ENCODE data around the gene KNTC1.
"Not testable (repeated sequence)": the region's sequence is repeated elsewhere in the genome, so short reads cannot be mapped to it uniquely, and the experiment has no call there.

The KNTC1 gene

DNA sequence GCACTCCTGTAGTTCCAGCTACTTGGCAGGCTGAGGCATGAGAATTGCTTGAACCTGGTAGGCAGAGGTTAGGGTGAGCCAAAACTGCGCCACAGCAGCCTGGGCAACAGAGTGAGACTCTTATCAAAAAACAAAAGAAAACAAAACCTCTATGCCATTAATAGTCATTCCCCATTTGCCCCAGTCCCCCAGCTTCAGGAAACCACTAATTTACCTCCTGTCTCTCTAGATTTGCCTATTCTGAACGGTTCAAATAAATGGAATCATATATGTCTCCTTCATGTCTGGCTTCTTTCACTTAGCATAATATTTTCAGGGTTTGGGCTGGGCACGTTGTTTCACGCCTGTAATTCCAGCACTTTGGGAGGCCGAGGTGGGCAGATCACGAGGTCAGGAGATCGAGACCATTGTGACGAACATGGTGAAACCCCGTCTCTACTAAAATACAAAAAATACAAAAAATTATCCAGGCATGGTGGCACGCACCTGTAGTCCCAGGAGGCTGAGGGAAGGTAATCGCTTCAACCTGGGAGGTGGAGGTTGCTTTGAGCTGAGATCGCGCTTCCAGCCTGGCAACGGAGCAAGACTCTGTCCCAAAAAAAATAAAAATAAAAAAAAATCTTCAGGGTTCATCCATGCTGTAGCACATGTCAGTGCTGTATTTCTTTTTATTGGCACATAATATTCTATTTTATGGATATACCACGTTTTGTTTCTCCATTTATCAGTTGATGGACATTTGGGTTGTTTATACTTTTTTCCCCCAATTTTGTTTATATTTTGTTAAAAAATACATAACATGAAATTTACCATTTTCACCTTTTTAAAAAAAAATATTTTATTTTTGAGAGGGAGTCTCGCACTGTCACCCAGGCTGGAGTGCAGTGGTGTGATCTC, 31.9 kb downstream of the KNTC1 start:
- no peak for DNase-seq (ENCODE audit: low spot score)

- no peak for DNase-seq (ENCODE audit: low spot score)
Observed at GRCh38 chr12:122560138-122560537, 33.1 kb downstream of the KNTC1 start.

GRCh38 chr12:122563361-122563760, 36.3 kb downstream of the KNTC1 start:
- no peak for DNase-seq (ENCODE audit: low spot score)

GRCh38 chr12:122566816-122567215, 39.8 kb downstream of the KNTC1 start:
- DNase-seq (ENCODE audit: low spot score) = not testable (repeated sequence)

DNA sequence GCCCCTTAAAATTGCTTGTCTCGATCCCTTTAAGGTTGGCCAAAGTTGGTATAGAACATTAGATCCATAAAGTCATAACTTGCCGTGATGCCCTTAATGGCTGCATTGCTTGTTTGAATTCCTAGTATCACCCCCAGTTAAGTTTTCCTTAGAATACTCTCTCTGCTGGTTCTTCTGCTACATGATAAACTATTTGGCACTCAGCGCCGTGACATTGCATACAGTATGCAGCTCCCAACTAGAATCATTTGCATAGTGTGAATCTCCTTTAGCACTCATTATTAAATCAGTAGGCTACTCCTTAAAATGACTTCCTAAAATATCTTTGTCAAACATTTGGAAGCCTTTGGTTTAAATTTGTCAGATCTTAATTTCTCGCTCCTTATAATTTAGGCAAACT, 42.2 kb downstream of the KNTC1 start:
- no peak for DNase-seq (ENCODE audit: low spot score)

DNA sequence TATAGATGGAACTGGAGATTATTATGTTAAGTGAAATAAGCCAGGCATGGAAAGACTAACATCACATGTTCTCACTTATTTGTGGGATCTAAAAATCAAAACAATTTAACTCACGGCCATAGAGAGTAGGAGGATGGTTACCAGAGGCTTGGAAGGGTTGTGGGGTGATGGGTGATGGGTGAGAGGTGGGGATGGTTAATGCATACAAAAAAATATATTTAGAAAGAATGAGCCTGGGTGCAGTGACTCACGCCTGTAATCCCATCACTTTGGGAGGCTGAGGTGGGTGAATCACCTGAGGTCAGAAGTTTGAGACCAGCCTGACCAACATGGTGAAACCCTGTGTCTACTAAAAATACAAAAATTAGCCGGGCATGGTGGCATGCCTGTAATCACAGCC, 43.0 kb downstream of the KNTC1 start:
- DNase-seq (ENCODE audit: low spot score) = not testable (repeated sequence)

DNA sequence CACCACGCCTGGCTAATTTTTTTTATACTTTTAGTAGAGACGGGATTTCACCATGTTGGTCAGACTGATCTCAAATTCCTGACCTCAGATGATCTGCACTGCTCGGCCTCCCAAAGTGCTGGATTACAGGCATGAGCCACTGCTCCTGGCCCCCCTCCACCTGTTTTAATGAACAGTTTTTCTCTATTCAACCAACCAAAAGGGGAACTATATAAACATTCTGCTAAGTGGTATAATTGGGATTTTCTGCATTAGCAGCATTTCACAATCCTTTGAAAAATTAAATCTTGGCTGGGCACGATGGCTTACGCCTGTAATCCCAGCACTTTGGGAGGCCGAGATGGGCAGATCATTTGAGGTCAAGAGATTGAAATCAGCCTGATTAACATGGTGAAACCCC, 44.8 kb downstream of the KNTC1 start:
- DNase-seq (ENCODE audit: low spot score) = no peak

- DNase-seq (ENCODE audit: low spot score) = not testable (repeated sequence)
Observed at GRCh38 chr12:122583294-122583693, 56.2 kb downstream of the KNTC1 start.

DNA sequence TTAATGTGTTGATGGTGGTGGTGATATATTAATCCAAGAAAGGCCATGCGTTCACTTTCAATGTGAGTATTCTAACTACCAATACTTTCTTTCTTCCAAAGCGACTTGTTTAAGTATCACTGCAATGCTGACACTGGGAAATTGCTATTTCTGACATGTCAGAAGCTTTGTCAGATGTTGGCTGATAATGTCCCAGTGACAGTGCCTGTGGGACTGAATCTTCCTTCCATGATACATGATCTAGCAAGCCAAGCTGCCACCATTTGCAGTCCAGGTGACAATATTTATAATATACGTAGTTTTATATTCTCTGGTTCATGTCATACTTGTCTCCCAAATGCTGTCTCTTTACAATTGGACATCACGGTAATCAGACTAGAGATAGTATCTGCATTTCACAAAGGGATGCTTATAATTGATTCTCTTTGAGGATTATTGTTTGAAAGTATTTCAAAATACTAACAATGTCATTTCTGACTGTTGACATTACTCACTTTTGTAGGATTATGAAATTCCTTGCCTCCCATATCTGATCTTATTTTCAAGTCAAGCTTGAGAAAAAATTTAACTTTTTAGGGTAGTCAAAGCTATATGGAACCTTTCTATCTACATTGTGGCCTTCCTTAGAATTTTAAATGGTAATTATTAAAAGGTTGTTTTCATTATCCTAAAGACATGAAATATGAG, 57.3 kb downstream of the KNTC1 start:
- DNase-seq (ENCODE audit: low spot score) = no peak

- no peak for DNase-seq (ENCODE audit: low spot score)
Observed at GRCh38 chr12:122590990-122591389, 63.9 kb downstream of the KNTC1 start.

GRCh38 chr12:122591966-122592365, 64.9 kb downstream of the KNTC1 start:
- DNase-seq (ENCODE audit: low spot score) = not testable (repeated sequence)

DNA sequence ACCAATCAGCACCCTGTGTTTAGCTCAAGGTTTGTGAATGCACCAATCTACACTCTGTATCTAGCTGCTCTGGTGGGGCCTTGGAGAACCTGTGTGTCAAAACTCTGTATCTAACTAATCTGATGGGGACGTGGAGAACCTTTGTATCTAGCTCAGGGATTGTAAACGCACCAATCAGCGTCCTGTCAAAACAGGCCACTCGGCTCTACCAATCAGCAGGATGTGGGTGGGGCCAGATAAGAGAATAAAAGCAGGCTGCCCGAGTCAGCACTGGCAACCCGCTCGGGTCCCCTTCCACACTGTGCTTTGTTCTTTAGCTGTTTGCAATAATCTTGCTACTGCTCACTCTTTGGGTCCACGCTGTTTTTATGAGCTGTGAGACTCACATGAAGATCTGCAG, 65.5 kb downstream of the KNTC1 start:
- DNase-seq (ENCODE audit: low spot score) = not testable (repeated sequence)

GRCh38 chr12:122593910-122594309, 66.9 kb downstream of the KNTC1 start:
- no peak for DNase-seq (ENCODE audit: low spot score)

GRCh38 chr12:122596838-122597237, 69.8 kb downstream of the KNTC1 start:
- DNase-seq (ENCODE audit: low spot score) = no peak

DNA sequence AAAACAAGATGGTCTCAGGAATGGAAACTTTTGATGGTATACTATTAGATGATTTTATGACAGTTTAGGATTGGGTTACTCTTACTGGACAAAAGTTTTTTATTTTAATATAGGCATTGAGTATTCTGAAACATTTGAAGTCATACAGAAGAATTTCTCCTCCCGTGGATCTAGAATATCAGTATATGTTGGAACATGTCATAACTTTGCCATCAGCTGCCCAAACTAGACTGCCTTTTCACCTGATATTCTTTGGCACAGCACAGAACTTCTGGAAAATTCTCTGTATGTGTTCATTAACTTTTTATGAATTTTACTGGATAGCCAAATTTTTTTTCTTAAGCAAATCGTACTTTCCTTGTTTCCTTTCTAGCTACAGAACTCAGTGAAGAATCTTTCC, 75.4 kb downstream of the KNTC1 start:
- DNase-seq (ENCODE audit: low spot score) = no peak

DNA sequence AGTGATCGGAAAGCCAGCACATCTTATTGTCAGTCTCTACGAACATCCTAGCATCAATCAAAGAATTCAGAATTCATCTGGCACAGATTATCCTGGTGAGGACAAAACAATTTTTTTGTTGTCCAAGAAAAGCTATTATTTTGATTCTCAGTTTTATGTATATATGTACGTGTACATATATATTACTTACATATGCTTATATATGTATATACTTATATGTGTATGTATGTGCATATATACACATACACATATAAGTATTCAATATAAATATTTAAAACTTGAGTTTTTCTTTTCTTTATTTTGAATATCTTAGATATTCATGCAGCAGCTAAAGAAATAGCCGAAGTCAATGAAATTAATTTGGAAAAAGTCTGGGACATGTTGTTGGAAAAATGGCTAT, 77.9 kb downstream of the KNTC1 start:
- DNase-seq (ENCODE audit: low spot score) = no peak

GRCh38 chr12:122609732-122610131, 82.7 kb downstream of the KNTC1 start:
- DNase-seq (ENCODE audit: low spot score) = no peak

- DNase-seq (ENCODE audit: low spot score) = no peak
Observed at GRCh38 chr12:122610207-122610606, 83.2 kb downstream of the KNTC1 start.

GRCh38 chr12:122610911-122611310, 83.9 kb downstream of the KNTC1 start:
- DNase-seq (ENCODE audit: low spot score) = no peak

GRCh38 chr12:122614839-122615238, 87.8 kb downstream of the KNTC1 start:
- peak; percentile 6 for DNase-seq (ENCODE audit: low spot score)

DNA sequence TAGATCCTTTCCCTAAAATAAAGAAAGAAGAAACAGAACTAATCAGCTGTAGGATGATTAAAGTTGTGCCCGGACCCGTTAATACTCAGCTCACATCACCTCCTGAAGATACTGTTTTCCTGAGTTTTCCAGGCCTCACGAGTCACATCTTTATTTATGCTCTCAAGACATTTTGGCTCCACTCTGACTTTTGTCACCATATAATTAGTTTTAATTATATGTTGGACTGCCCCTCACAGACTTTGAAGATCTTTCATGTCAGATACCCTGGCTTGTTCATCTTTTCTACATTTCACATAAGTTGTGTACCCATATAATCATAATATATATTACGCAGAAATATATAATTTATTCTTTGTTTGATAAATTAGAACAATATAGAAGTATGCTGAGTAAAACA, 88.7 kb downstream of the KNTC1 start:
- no peak for DNase-seq (ENCODE audit: low spot score)

DNA sequence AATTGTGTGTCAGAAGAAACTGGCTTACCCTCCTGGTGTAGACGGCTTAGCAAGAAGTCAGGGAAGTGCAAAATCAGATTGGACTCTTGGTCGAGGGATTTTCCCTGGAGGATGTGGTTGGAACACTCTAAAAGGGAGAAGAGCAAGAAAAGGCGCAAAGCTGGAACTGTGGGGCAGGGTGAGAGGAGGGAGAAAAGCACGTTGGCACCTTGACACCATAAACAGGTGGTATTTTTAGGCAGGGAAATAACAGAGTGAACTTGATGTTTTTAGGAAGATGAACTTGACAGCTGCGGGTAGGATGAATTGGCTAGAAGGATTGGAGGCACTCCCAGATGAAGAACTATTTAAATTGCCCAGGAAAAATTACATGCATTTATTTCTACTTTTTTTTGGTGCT, 108.4 kb downstream of the KNTC1 start:
- DNase-seq (ENCODE audit: low spot score) = peak; percentile 43

DNA sequence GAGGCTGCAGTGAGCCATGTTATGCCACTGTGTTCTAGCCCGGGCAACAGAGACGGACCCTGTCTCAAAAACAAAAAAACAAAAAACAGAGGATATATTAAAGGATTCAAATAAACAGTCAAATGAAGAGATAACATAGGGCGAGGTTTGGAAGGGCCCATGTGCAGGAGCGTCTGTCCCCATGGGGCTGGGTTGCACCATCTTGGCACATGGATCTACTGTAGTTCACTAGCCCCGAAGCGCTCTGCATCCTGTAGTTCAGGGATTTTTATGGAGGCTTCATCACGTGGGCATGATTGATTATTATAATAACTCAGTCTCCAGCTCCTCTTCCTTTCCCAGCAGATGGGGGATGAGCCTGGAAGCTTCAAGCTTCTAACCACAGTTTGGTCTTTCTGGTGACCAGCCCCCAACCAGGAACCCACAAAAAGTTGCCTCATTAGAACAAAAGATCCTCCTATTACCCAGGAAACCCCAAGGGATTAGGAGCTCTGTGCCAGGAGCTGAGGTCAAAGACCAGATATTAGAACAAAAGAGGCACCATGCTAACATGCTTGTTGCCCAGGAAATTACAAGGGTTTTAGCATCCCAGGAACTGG, 116.3 kb downstream of the KNTC1 start:
- DNase-seq (ENCODE audit: low spot score) = no peak

Data from Ammon's horn (tissue), 1 donor.